Glomerular endothelial cell (primary cell): ENCODE data around the gene SERPINB3. TPM values are rescaled to one million over a fixed set of nuclear protein-coding genes. Genes with fewer than 3 reads are reported as not detected.
"Not testable (repeated sequence)": the region's sequence is repeated elsewhere in the genome, so short reads cannot be mapped to it uniquely, and the experiment has no call there.

Source experiments
- DNase-seq: peaks from one replicate; pipeline ENCODE4 v3.0.0-alpha.2; 2011; ENCODE audit warnings: low read depth, low spot score; ENCODE audit errors: extremely low read depth
- total RNA-seq: library from RNA; depleted of rRNA; stranded (reverse); fragments of >200 nt; gene quantifications from 2 replicates; pipeline ENCODE4 v1.2.3, GENCODE V29; 2015

The SERPINB3 gene
- total RNA-seq: not detected in 2 replicates

- DNase-seq: not testable (repeated sequence)
These were observed at the start of gene SERPINB3 for GRCh38 chr18:63661750-63662149. TSS of gene SERPINB3 (minus strand) at chr18:63661893. CDS start at chr18:63661216, 677 bp downstream.

GRCh38 chr18:63708650-63709049 is 47.0 kb upstream of the SERPINB3 start:
- DNase-seq: no peak

- no peak for DNase-seq
These were observed 46.1 kb upstream of the SERPINB3 start for GRCh38 chr18:63707816-63708215.

GRCh38 chr18:63705401-63705800 is 43.7 kb upstream of the SERPINB3 start:
- no peak for DNase-seq

GRCh38 chr18:63702660-63703059 is 41.0 kb upstream of the SERPINB3 start, which contains the start of gene SERPINB11:
TSS of gene SERPINB11 (plus strand) at chr18:63702960. CDS start at chr18:63710194, 7,234 bp downstream.
- DNase-seq: no peak

GRCh38 chr18:63701952-63702351 is 40.3 kb upstream of the SERPINB3 start:
- DNase-seq: no peak

- DNase-seq: no peak
These were observed 38.8 kb upstream of the SERPINB3 start for GRCh38 chr18:63700501-63700900.

GRCh38 chr18:63697097-63697660 is 35.5 kb upstream of the SERPINB3 start:
- no peak for DNase-seq

GRCh38 chr18:63689064-63689463 is 27.4 kb upstream of the SERPINB3 start:
- DNase-seq: no peak

GRCh38 chr18:63686871-63687270 is 25.2 kb upstream of the SERPINB3 start:
- no peak for DNase-seq

- no peak for DNase-seq
These were observed 23.0 kb upstream of the SERPINB3 start for GRCh38 chr18:63684718-63685117.

GRCh38 chr18:63683890-63684289 is 22.2 kb upstream of the SERPINB3 start:
- no peak for DNase-seq

GRCh38 chr18:63683152-63683551 is 21.5 kb upstream of the SERPINB3 start:
- DNase-seq: no peak

GRCh38 chr18:63681449-63682340 is 20.0 kb upstream of the SERPINB3 start:
- no peak for DNase-seq

GRCh38 chr18:63679820-63680606 is 18.3 kb upstream of the SERPINB3 start:
- no peak for DNase-seq

GRCh38 chr18:63677500-63678225 is 16.0 kb upstream of the SERPINB3 start:
- DNase-seq: no peak

GRCh38 chr18:63676526-63677323 is 15.0 kb upstream of the SERPINB3 start:
- no peak for DNase-seq

GRCh38 chr18:63664571-63664970 is 2.9 kb upstream of the SERPINB3 start:
- no peak for DNase-seq

GRCh38 chr18:63658920-63659319 is 2.8 kb downstream of the SERPINB3 start:
- DNase-seq: not testable (repeated sequence)

- DNase-seq: not testable (repeated sequence)
These were observed 11.4 kb downstream of the SERPINB3 start for GRCh38 chr18:63650271-63650670.
